ENCODE results near the gene KCNC1. TPM values are rescaled to one million over a fixed set of nuclear protein-coding genes. Genes with fewer than 3 reads are reported as not detected.

The KCNC1 gene
- total RNA-seq, 2 experiments from 2014 or later: not detected

DNA sequence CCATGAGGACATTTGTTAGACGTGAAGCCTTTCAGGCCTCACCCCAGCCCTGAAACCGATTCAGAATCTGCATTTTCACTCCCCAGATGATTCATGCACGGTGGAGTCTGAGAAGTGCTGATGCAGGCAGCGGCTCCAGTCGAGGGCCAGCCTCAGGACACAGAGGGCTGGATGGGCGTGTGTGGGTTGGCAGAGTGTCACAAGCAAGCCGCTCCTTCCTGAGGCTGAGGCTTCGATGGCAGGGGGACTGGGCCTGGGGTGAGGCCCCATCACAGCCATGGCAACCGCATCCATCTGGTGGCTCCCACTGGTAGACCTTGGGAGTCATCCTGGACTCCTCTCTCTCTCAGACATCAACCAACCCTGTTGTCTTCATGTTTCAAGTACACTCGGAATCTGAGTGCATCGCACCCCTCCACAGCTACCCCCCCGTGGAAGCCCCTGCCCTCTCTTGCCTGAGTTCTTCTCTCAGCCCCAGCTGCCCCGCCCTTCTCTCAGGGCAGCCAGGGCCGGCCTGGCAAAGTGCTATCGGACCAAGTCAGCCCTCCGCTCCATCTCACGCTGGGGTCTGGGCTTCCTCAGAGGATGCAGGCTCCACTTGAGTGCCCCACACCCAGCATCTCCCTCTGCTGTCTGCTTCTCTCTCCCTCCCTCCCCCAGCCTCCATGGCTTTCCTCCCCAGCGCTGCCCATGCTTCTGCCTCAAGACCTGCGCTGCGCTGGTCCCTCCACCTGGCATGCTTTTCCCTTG lies 10.6 kb downstream of the KCNC1 start:
- CTCF ChIA-PET: no interaction called here
- no peak for DNase-seq
- no peaks in the 10 kb centered on the region for H3K9me3 Mint-ChIP-seq
- H3K4me1 Mint-ChIP-seq: no peaks in the 10 kb centered on the region
- H3K36me3 Mint-ChIP-seq (ENCODE audit: low read depth): no peaks in the 10 kb centered on the region
- H3K27me3 Mint-ChIP-seq: no peaks in the 10 kb centered on the region
- POLR2A ChIA-PET: no interaction called here
- no peak overlapping the region for H3K4me3 Mint-ChIP-seq
- H3K27ac Mint-ChIP-seq: no peak overlapping the region

DNA sequence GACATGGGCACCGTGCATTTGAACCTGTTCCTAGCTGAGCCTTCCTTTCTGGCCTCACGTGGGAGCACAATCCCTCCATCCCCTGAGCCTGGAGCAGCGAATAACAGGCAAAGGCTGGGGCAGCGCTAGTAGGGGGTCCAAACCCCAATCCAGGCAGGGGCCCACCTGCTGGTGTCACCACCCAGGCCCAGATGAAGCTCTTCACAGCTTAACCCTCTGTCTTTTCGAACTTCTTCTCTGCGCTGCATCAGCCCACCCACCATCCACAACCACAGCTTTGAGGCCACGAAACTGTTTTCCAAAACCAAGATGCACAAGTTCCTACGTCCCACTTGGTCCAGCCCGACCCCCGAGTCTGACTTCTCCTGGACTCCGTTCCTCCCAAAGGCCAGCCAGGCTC lies 11.5 kb downstream of the KCNC1 start:
- H3K27me3 Mint-ChIP-seq: no peaks in the 10 kb centered on the region
- no peak for DNase-seq
- H3K27ac Mint-ChIP-seq: no peak overlapping the region
- no peak overlapping the region for H3K4me3 Mint-ChIP-seq
- POLR2A ChIA-PET: no interaction called here
- no peaks in the 10 kb centered on the region for H3K36me3 Mint-ChIP-seq (ENCODE audit: low read depth)
- H3K9me3 Mint-ChIP-seq: no peaks in the 10 kb centered on the region
- H3K4me1 Mint-ChIP-seq: no peaks in the 10 kb centered on the region
- CTCF ChIA-PET: no interaction called here

DNA sequence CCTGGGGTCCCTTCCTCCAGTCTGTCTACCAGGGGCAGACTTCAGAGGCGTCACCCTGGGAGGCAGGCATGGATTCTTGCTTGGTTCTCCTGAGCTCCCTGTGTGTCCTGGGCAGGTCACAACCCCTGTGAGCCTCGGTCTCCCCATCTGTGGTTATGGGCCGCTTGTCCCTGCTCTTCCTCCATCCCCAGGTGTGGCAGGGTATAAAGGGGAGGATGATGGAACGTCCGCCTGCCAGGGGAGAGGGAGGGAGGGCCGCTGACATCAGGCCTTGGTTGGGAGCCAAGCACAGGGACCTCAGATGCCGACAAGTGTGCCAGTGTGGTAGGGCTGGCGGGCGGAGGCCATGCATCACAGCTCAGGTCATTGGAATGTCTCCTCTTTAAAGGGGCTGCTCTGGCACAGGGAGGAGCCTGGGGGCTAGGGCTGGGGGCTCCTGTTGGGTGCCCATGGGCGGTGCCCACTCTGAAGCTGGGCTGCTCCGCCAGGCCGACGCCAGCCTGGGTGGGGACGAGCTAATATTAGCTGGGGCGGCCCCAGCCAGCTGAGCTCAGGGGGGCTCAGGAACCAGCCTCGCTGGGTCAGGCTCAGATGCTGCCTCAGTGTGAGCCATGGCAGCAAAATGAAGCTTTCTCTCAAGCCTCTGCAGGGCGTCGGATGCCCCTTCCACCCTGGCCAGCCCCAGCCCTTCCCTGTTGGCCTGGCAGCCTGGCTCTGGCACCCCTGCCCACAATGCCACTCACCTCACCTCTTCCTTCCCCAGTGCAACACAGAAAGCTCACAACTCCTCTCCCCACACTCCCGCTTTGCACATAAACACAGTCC lies 12.8 kb downstream of the KCNC1 start:
- POLR2A ChIA-PET: no interaction called here
- Mint-ChIP-seq H3K4me3 (no peak overlapping the region), H3K27me3 (no peaks in the 10 kb centered on the region), H3K9me3 (no peaks in the 10 kb centered on the region), H3K36me3 (ENCODE audit: low read depth) (no peaks in the 10 kb centered on the region), H3K4me1 (no peaks in the 10 kb centered on the region), H3K27ac (no peak overlapping the region)
- CTCF ChIA-PET: no interaction called here
- no peak for DNase-seq

DNA sequence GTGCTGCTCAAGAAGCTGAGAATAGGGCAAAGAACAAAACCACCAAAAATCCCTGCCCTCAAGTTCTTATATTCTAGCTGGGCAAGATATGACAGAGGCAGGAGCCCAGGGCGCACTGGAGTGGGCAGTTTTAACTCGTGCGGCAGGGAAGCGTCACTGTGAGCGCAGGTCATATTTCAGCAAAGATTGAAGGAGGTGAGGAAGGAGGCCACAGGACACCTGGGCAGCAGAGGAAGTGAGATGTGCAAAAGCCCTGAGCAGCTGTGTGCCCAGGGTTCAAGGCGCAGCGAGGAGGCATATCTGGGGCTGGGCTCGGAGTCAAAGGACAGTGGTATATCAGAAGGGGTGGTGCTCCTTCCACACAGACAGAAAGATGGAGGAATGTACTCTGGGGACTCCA lies 13.5 kb downstream of the KCNC1 start:
- POLR2A ChIA-PET: no interaction called here
- no peak overlapping the region for H3K4me3 Mint-ChIP-seq
- CTCF ChIA-PET: interaction anchor here (0.9 kb wide), 1 partner anchor 17 kb away, joined by 3 read pairs; no protein-coding TSS in a partner anchor
- no peak for DNase-seq
- no peak overlapping the region for H3K27ac Mint-ChIP-seq
- no peaks in the 10 kb centered on the region for H3K36me3 Mint-ChIP-seq (ENCODE audit: low read depth)
- H3K27me3 Mint-ChIP-seq: no peaks in the 10 kb centered on the region
- no peaks in the 10 kb centered on the region for H3K9me3 Mint-ChIP-seq
- no peaks in the 10 kb centered on the region for H3K4me1 Mint-ChIP-seq

DNA sequence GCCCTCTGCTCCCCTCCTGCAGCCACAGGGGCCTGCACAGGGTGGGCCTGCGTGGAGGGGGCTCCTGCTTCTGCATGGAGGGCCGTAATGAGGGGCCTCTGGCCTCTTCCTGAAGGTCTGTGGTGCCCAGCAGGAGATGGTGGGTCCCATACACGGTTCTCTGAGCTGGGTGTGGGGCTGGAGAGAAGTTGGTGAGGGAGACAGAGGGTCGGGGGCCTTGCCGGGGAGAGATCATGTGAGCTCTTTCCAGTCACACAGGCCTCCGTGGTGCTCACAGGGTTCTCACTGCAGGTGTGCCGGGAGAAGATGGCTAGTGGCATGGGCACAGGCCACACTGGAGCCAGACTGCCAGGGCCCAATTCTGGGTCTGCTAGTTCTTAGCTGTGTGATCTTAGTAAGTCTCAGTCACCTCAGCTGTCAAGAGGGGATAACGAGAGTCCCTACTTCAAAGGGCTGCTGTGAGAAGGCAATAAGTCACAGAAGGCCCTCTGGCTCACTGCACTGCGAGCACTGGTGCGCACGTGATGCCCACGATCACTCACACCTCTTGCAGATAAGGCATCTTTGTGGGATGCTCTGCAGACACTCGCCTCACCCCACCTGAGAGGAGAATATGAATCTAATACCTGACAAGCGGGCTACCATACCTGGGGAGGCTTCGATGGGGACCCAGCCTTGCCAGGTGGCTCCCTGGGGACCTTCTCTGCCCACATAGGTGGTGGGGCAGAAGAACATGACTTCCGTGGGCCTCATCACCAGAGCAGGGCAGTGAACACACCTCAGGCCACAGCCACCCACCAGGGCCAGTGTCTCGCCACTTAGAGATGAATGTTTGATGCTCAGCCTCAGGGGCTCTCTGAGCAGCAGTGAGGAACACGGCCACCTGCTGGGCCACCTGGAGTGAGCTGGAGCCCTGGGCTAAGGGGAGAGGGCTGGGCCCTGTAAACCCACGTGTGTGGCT lies 14.5 kb downstream of the KCNC1 start:
- no peak overlapping the region for H3K27ac Mint-ChIP-seq
- H3K4me1 Mint-ChIP-seq: no peaks in the 10 kb centered on the region
- H3K36me3 Mint-ChIP-seq (ENCODE audit: low read depth): no peaks in the 10 kb centered on the region
- no peaks in the 10 kb centered on the region for H3K9me3 Mint-ChIP-seq
- ChIA-PET CTCF (interaction anchor here (0.9 kb wide), 1 partner anchor 18 kb away, joined by 3 read pairs; no protein-coding TSS in a partner anchor), POLR2A (no interaction called here)
- H3K27me3 Mint-ChIP-seq: no peaks in the 10 kb centered on the region
- H3K4me3 Mint-ChIP-seq: no peak overlapping the region
- no peak for DNase-seq

DNA sequence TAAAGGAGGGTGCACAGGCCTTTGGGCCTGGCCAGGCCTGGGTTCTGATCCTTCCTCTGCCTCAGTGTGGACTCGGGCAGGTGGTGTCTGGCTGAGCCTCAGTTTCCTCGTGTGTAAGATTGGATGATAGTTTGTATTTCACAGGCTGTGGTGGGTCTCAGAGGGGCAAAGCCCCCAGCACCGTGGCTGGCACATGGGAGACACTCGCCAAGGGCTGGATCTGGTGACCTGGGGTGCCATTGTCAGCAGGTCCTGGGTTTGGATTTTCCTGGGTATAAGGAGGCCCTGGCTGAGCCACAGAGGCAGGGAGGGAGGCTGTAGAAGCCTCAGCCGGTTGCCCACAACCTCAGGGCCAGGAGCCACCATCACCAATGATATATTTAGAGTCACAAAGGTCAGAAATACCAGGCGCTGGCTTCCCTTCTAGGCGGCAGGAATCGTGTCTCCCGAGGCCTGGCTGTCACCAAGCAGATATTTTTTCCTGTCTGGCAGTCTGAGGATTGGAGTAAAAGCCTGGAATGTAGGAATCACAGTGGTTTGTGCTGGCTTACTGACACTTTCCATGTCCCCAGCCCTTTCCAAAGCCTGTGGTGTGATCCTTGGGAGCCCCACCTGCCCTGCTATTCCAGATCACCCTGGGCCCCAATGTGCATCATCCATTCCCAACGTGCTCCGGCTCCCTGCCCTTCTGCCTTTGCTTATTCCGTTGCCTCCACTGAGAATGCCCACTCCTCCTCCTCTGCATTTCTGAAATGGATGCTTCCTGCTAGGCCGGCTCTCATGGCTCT lies 15.6 kb downstream of the KCNC1 start:
- CTCF ChIA-PET: no interaction called here
- no peak for DNase-seq
- POLR2A ChIA-PET: no interaction called here
- Mint-ChIP-seq H3K27ac (no peak overlapping the region), H3K9me3 (no peaks in the 10 kb centered on the region), H3K27me3 (peaks cover 2% of the 10 kb centered on the region), H3K36me3 (ENCODE audit: low read depth) (no peaks in the 10 kb centered on the region), H3K4me1 (no peaks in the 10 kb centered on the region), H3K4me3 (no peak overlapping the region)

DNA sequence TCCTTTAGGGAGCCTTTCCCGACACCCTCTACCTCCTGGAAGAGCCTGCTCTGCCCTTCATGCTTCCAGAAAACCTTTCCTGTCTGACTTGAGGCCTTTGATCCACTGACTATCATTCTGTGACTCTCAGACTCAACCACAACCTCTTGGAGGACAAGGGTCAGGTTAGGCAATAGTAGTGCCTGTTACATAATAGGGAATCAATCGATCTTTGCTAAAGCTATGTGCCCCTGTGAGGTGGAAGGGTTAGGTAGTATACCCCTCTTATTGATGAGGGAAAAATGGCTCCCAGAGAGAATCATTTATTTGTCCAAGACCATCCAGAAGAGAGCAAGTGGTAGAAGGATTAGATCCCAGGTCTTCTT lies 16.2 kb downstream of the KCNC1 start:
- Mint-ChIP-seq H3K27ac (no peak overlapping the region), H3K27me3 (peaks cover 2% of the 10 kb centered on the region), H3K4me1 (no peaks in the 10 kb centered on the region), H3K4me3 (no peak overlapping the region), H3K36me3 (ENCODE audit: low read depth) (no peaks in the 10 kb centered on the region), H3K9me3 (no peaks in the 10 kb centered on the region)
- POLR2A ChIA-PET: no interaction called here
- CTCF ChIA-PET: no interaction called here
- no peak for DNase-seq

DNA sequence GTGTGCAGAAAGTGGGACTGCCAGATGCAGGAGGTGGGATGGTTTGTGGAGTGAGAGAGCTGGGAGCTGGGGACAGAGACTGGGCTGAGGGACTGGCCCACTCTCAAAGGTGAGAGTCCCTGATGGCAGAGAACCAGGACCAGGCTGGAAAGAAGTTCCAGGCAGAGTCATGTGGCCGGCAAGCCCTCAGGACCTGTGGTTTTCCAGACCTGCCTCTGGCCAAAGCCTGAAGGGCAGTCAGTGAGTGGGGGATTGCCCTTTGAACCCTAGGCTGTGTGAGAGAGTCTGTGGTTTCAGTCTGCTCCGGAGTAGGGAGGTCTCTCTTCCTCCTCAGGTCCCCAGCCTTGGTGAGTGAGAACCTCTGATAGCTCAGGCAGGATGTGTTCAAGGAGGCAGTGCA lies 17.0 kb downstream of the KCNC1 start:
- H3K9me3 Mint-ChIP-seq: no peaks in the 10 kb centered on the region
- H3K36me3 Mint-ChIP-seq (ENCODE audit: low read depth): no peaks in the 10 kb centered on the region
- H3K4me1 Mint-ChIP-seq: no peaks in the 10 kb centered on the region
- no peak overlapping the region for H3K4me3 Mint-ChIP-seq
- DNase-seq: no peak
- ChIA-PET CTCF (interaction anchor here (1.7 to 1.9 kb wide), 2 partner anchors 21 to 22 kb away, joined by 3 to 7 read pairs; no protein-coding TSS in a partner anchor), POLR2A (no interaction called here)
- H3K27ac Mint-ChIP-seq: no peak overlapping the region
- H3K27me3 Mint-ChIP-seq: peaks cover 2% of the 10 kb centered on the region

DNA sequence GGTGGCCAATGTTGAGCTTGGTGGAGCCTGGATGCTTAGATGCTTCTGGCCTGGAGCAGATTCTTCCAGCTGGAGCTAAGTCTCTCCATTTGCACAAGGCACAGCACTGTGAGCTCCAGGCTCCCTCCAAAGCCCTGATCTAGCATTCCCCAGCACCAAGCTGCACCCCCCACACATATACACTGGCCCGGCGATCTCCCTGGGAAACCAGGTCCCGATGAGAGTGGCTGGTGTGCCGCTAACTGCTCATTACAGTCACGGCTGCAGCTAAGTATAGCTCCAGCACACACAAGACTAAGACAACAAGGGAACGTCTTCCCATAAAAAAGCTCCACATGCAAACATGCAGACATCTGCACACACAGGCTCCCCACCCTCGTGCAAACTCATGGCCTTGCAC lies 17.6 kb downstream of the KCNC1 start:
- H3K27me3 Mint-ChIP-seq: peaks cover 6% of the 10 kb centered on the region
- ChIA-PET CTCF (interaction anchor here (1.7 to 1.9 kb wide), 2 partner anchors 21 to 23 kb away, joined by 3 to 7 read pairs; no protein-coding TSS in a partner anchor), POLR2A (interaction anchor here (1.1 kb wide), 1 partner anchor 21 kb away, joined by 3 read pairs; no protein-coding TSS in a partner anchor)

DNA sequence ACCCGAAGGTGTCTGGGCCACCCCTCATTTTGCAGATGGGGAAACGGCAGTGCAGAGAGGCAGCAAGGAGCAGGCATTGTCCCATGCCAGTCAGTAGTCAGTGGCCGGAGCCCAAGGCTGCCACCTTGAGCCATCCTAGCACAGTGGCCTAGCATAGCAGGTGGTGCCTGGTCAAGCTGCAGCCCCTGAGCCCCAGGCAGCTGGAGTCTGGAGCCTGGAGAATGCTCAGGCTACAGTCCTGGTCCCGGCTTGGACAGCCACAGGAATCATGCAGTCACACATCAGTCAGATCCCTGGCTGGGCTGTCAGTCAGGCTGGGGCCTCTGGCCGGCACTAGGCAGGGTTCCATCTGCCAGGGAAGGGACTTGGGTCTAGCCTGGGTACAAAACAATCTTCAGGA lies 18.6 kb downstream of the KCNC1 start:
- DNase-seq: no peak
- no peaks in the 10 kb centered on the region for H3K36me3 Mint-ChIP-seq (ENCODE audit: low read depth)
- no peak overlapping the region for H3K4me3 Mint-ChIP-seq
- no peak overlapping the region for H3K27ac Mint-ChIP-seq
- H3K27me3 Mint-ChIP-seq: peaks cover 6% of the 10 kb centered on the region
- CTCF ChIA-PET: interaction anchor here (1.7 to 1.9 kb wide), 2 partner anchors 22 to 24 kb away, joined by 3 to 7 read pairs; no protein-coding TSS in a partner anchor
- H3K4me1 Mint-ChIP-seq: no peaks in the 10 kb centered on the region
- no peaks in the 10 kb centered on the region for H3K9me3 Mint-ChIP-seq
- POLR2A ChIA-PET: interaction anchor here (1.1 kb wide), 1 partner anchor 22 kb away, joined by 3 read pairs; no protein-coding TSS in a partner anchor

More for the DNA sequence above, 17.6 kb downstream of the KCNC1 start:
- no peaks in the 10 kb centered on the region for H3K36me3 Mint-ChIP-seq (ENCODE audit: low read depth)
- H3K27ac Mint-ChIP-seq: no peak overlapping the region
- H3K4me3 Mint-ChIP-seq: no peak overlapping the region
- no peaks in the 10 kb centered on the region for H3K9me3 Mint-ChIP-seq
- no peaks in the 10 kb centered on the region for H3K4me1 Mint-ChIP-seq
- no peak for DNase-seq

DNA sequence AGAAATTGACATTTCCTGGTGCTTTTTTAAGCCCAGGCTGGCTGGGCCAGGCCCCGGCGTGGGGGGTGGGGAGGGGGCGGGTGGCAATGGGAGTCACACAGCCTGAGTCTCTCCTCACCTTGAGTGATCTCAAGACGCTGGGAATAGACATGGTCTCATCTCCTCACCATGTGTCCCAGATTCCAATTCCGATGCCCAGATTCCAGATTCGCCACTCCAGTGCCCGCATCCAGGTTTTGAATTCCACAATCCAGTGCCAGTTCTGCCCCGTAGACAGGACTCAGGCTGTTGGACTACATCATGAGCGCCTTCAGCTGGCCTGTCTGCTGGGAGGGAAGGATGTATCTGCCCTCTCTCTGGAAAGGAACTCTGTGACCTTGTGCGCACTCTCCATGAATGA lies 19.1 kb downstream of the KCNC1 start:
- Mint-ChIP-seq H3K36me3 (ENCODE audit: low read depth) (no peaks in the 10 kb centered on the region), H3K27ac (no peak overlapping the region), H3K27me3 (peaks cover 6% of the 10 kb centered on the region), H3K4me3 (no peak overlapping the region), H3K9me3 (no peaks in the 10 kb centered on the region), H3K4me1 (no peaks in the 10 kb centered on the region)
- CTCF ChIA-PET: no interaction called here
- POLR2A ChIA-PET: no interaction called here
- no peak for DNase-seq

DNA sequence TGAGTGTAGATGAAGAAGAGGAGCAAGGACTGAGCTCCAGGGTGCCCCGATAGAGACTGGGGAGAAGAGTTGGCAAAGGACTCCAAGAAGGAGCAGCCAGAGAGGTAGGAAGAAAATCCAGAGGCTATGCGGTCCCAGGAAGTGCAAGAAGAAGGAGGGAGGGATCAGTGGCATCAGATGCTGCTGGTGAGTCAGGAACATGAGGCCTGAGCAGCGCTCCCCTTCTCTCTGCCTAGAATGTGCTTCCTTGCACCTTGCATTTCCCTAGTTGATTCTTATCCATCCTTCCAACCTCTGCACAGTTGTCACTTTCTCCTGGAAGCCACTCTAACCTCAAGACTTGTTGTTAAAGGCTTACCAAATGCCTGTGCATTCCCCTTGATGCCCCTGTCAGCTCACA lies 21.3 kb downstream of the KCNC1 start:
- no peak overlapping the region for H3K4me3 Mint-ChIP-seq
- H3K9me3 Mint-ChIP-seq: no peaks in the 10 kb centered on the region
- no peak for DNase-seq
- ChIA-PET POLR2A (no interaction called here), CTCF (no interaction called here)
- H3K4me1 Mint-ChIP-seq: peaks cover 2% of the 10 kb centered on the region
- no peaks in the 10 kb centered on the region for H3K36me3 Mint-ChIP-seq (ENCODE audit: low read depth)
- no peak overlapping the region for H3K27ac Mint-ChIP-seq
- peaks cover 6% of the 10 kb centered on the region for H3K27me3 Mint-ChIP-seq

Data from activated CD4-positive, alpha-beta memory T cell treated with anti-CD3 and anti-CD28 coated beads, Interleukin-2, amount 10 ng/mL, durations not matched to agents 7 days and 5 days (primary cell).